HCT116 (cell line): ENCODE results near the gene GAREM2. TPM values are rescaled to one million over a fixed set of nuclear protein-coding genes. Genes with fewer than 3 reads are reported as not detected.

Source experiments
- ATAC-seq: fragments of 200-7000 bp; cut with Tn5 transposase; 2 replicates; pipeline ENCODE4 v1.9.1; 2020; ENCODE audit warnings: mild to moderate bottlenecking, moderate library complexity
- BruUV-seq: library from RNA; stranded (reverse); fragments of 400-500 nt; replicated peaks from 2 replicates; lab custom pipeline; 2021; lab: Mats Ljungman, UMichigan
- CTCF ChIA-PET: fragments of 300-600 bp; sonication (Branson Sonifier 250); formaldehyde crosslinking; loops from one replicate; lab custom pipeline; 2021; ENCODE audit warnings: antibody characterized with exemption; lab: Charles Lee
- POLR2A ChIA-PET: fragments of 300-600, 350-600 bp; sonication (Branson Sonifier 250); formaldehyde crosslinking; loops from one replicate; lab custom pipeline; 2021; ENCODE audit warnings: antibody characterized with exemption; lab: Charles Lee
- RAD21 ChIA-PET, 2 experiments: fragments of 300-600 bp; sonication (Branson Sonifier 250); formaldehyde crosslinking; loops; one replicate each; lab custom pipeline; 2023; ENCODE audit warnings: low total read pairs in 2 of 2; ENCODE audit not compliant: uncharacterized antibody in 2 of 2, unreplicated experiment in 2 of 2, low non-redundant PET in 1 of 2; lab: Charles Lee
- DNase-seq: peaks from one replicate; pipeline ENCODE4 v3.0.0-alpha.2; 2010; ENCODE audit warnings: low read depth, low spot score
- H2AFZ ChIP-seq: fragments of 200-600 bp; shearing (Covaris generic), sonication (generic); 2 replicates; pipeline ENCODE4 v1.6.1; 2017; ENCODE audit warnings: low read depth, mixed run types, mixed read lengths, antibody characterized with exemption, low read length; ENCODE audit not compliant: poor library complexity, severe bottlenecking
- H3K27ac ChIP-seq: 2 replicates; pipeline ENCODE4 v1.5.1; 2012; ENCODE audit warnings: low read depth, low read length
- H3K27me3 ChIP-seq: fragments of 200-600 bp; sonication (generic); 2 replicates; pipeline ENCODE4 v1.6.1; 2016; ENCODE audit warnings: mixed run types, low read length, mixed read lengths; ENCODE audit not compliant: insufficient read depth
- H3K36me3 ChIP-seq, 2 experiments: fragments of 200-500 bp in 1 of 2; fragments of 200-600 bp in 1 of 2; sonication (Bioruptor generic) in 1 of 2; sonication (generic) in 1 of 2; 2 replicates each; pipeline versions ENCODE4 v1.5.1 to v1.6.1; 2014 to 2016; ENCODE audit warnings: low read length in 2 of 2, inconsistent platforms in 1 of 2, mixed read lengths in 1 of 2, mixed run types in 1 of 2; ENCODE audit not compliant: insufficient read depth in 2 of 2, control insufficient read depth in 1 of 2
- H3K4me1 ChIP-seq, 2 experiments: fragments of 200-600 bp in 1 of 2; sonication (generic) in 1 of 2; 2 replicates each; pipeline versions ENCODE4 v1.5.1 to v1.6.1; 2012 to 2017; ENCODE audit warnings: low read length in 2 of 2, inconsistent platforms in 1 of 2, mild to moderate bottlenecking in 1 of 2, mixed read lengths in 1 of 2, mixed run types in 1 of 2, moderate library complexity in 1 of 2; ENCODE audit not compliant: insufficient read depth in 2 of 2, control insufficient read depth in 1 of 2
- H3K4me2 ChIP-seq: fragments of 200-600 bp; sonication (generic); 2 replicates; pipeline ENCODE4 v1.6.1; 2017; ENCODE audit warnings: mixed run types, low read length, mixed read lengths
- H3K4me3 ChIP-seq, 2 experiments: fragments of 200-600 bp in 1 of 2; sonication (generic) in 1 of 2; replicated peaks in 1 of 2; 2 replicates each; pipeline ENCODE4 v1.5.1; 2011 to 2016; ENCODE audit warnings: low read length in 2 of 2, control low read depth in 1 of 2, low read depth in 1 of 2, mild to moderate bottlenecking in 1 of 2, mixed read lengths in 1 of 2, mixed run types in 1 of 2
- H3K79me2 ChIP-seq: fragments of 200-600 bp; sonication (generic); 2 replicates; pipeline ENCODE4 v1.6.1; 2017; ENCODE audit warnings: mild to moderate bottlenecking, mixed run types, low read length, moderate library complexity, mixed read lengths; ENCODE audit not compliant: insufficient read depth
- H3K9ac ChIP-seq: fragments of 200-600 bp; sonication (generic); 2 replicates; pipeline ENCODE4 v1.6.1; 2016; ENCODE audit warnings: low read length, mixed read lengths
- H3K9me2 ChIP-seq: fragments of 200-600 bp; sonication (generic), shearing (Covaris generic); 2 replicates; pipeline ENCODE4 v1.6.1; 2017; ENCODE audit warnings: mixed run types, mild to moderate bottlenecking, moderate library complexity; ENCODE audit not compliant: insufficient read depth
- H3K9me3 ChIP-seq, 2 experiments: fragments of 200-500 bp in 1 of 2; fragments of 200-600 bp in 1 of 2; sonication (Bioruptor generic) in 1 of 2; sonication (generic) in 1 of 2; 2 replicates each; pipeline ENCODE4 v1.6.1; 2014 to 2017; ENCODE audit warnings: low read length in 2 of 2, mixed read lengths in 2 of 2, inconsistent platforms in 1 of 2, low read depth in 1 of 2, mild to moderate bottlenecking in 1 of 2, mixed run types in 1 of 2, moderate library complexity in 1 of 2; ENCODE audit not compliant: control insufficient read depth in 1 of 2, insufficient read depth in 1 of 2
- H4K20me1 ChIP-seq: fragments of 200-600 bp; sonication (generic), shearing (Covaris generic); 2 replicates; pipeline ENCODE4 v1.6.1; 2017; ENCODE audit warnings: mixed run types, mild to moderate bottlenecking, moderate library complexity; ENCODE audit not compliant: insufficient read depth
- ATF3 ChIP-seq: IDR thresholded peaks from 2 replicates; pipeline ENCODE4 v1.6.1; 2012
- CBX3 ChIP-seq: IDR thresholded peaks from 2 replicates; pipeline ENCODE4 v1.6.1; 2012; ENCODE audit warnings: low read depth
- CEBPB ChIP-seq: IDR thresholded peaks from 2 replicates; pipeline ENCODE4 v1.6.1; 2012; ENCODE audit warnings: low read depth
- EZH2 ChIP-seq: fragments of 200-600 bp; sonication (generic); IDR thresholded peaks from 2 replicates; pipeline ENCODE4 v1.6.1; 2017; ENCODE audit warnings: antibody characterized with exemption, mixed run types
- FOSL1 ChIP-seq: IDR thresholded peaks from 2 replicates; pipeline ENCODE4 v1.6.1; 2012; ENCODE audit warnings: low read depth
- JUND ChIP-seq: IDR thresholded peaks from 2 replicates; pipeline ENCODE4 v1.6.1; 2012
- POLR2AphosphoS5 ChIP-seq: IDR thresholded peaks from 2 replicates; pipeline ENCODE4 v1.6.1; 2011; ENCODE audit warnings: mild to moderate bottlenecking, low read depth, low read length, moderate library complexity
- RAD21 ChIP-seq: IDR thresholded peaks from 2 replicates; pipeline ENCODE4 v1.6.1; 2012; ENCODE audit warnings: low read depth, mild to moderate bottlenecking
- REST ChIP-seq: IDR thresholded peaks from 2 replicates; pipeline ENCODE4 v1.6.1; 2012; ENCODE audit warnings: low read depth
- SIN3A ChIP-seq: IDR thresholded peaks from 2 replicates; pipeline ENCODE4 v1.6.1; 2012; ENCODE audit warnings: low read depth
- YY1 ChIP-seq: IDR thresholded peaks from 2 replicates; pipeline ENCODE4 v1.6.1; 2011; ENCODE audit warnings: low read length, low read depth, moderate library complexity, mild to moderate bottlenecking; ENCODE audit not compliant: insufficient replicate concordance; ENCODE audit errors: extremely low read depth
- ZBTB33 ChIP-seq: IDR thresholded peaks from 2 replicates; pipeline ENCODE4 v1.6.1; 2011; ENCODE audit warnings: mild to moderate bottlenecking, low read length, moderate library complexity; ENCODE audit not compliant: insufficient replicate concordance; ENCODE audit errors: extremely low read depth
- ZNF274 ChIP-seq: fragments of 200-500 bp; sonication (Bioruptor generic); IDR thresholded peaks from 2 replicates; pipeline ENCODE4 v1.6.1; 2014; ENCODE audit warnings: mild to moderate bottlenecking, low read depth, low read length, inconsistent platforms
- intact Hi-C: fragments of 100-400 bp; cut with micrococcal nuclease; formaldehyde crosslinking; loops from 2 replicates; pipeline ENCODE4 v1.10.0; 2022
- total RNA-seq: library from RNA; stranded (reverse); gene quantifications from one replicate; pipeline ENCODE4 v1.2.1, GENCODE V29; 2021; ENCODE audit not compliant: unreplicated experiment

The GAREM2 gene
- total RNA-seq, 1 experiment from 2014 or later, result 13.3 TPM

- H3K4me1 ChIP-seq, result no peaks in the 10 kb centered on the region
- DNase-seq (no peak), ATAC-seq (no peak)
- no peaks in the 10 kb centered on the region for H4K20me1 ChIP-seq
- H3K9me2 ChIP-seq, result no peaks in the 10 kb centered on the region
- H3K27me3 ChIP-seq, result no peaks in the 10 kb centered on the region
- H3K27ac ChIP-seq, result no peak overlapping the region
- no peak overlapping the region for H3K4me3 ChIP-seq
- intact Hi-C loops, result no loop called here
- ChIA-PET CTCF (no interaction called here), POLR2A (no interaction called here), RAD21 (no interaction called here)
- H3K4me2 ChIP-seq, result no peak overlapping the region
- H3K79me2 ChIP-seq, result no peaks in the 10 kb centered on the region
- H2AFZ ChIP-seq, result no peak overlapping the region
- TF ChIP-seq POLR2AphosphoS5 (no peak), EZH2 (no peak), ATF3 (no peak), YY1 (no peak), CBX3 (no peak), SIN3A (no peak), FOSL1 (no peak), JUND (no peak), RAD21 (no peak), ZNF274 (no peak), REST (no peak), ZBTB33 (no peak), CEBPB (no peak)
- H3K36me3 ChIP-seq, result peaks cover 33 to 41% of the 10 kb centered on the region in 2 experiments; a peak in 3 of 4 replicates
- H3K9me3 ChIP-seq, result no peaks in the 10 kb centered on the region
- no TSS peak for BruUV-seq
- H3K9ac ChIP-seq, result no peak overlapping the region
Measured at GRCh38 chr2:26197516-26197915, 24.6 kb downstream of the GAREM2 start.
